Stimulated activated naive CD8-positive, alpha-beta T cell treated with anti-CD3 and anti-CD28 coated beads, Interleukin-15, Interleukin-2, amounts not matched to agents 100 U/mL and 50 U/mL, for 24 hours (primary cell): Measurements from ENCODE around the gene FRMD4B.

Experiments
- ATAC-seq: fragments of 150-1000 bp; cut with Tn5 transposase; one replicate; pipeline ENCODE4 v1.10.0; 2021
- DNase-seq: peaks from one replicate; pipeline ENCODE4 v3.0.0; 2021

FRMD4B gene

GRCh38 chr3:69385723-69386555 is at the start of gene FRMD4B:
TSS of gene FRMD4B (minus strand) at chr3:69386088. CDS start at chr3:69385989, 99 bp downstream.
- peak; percentile 55 for DNase-seq
- ATAC-seq, result peak; percentile 67

DNA sequence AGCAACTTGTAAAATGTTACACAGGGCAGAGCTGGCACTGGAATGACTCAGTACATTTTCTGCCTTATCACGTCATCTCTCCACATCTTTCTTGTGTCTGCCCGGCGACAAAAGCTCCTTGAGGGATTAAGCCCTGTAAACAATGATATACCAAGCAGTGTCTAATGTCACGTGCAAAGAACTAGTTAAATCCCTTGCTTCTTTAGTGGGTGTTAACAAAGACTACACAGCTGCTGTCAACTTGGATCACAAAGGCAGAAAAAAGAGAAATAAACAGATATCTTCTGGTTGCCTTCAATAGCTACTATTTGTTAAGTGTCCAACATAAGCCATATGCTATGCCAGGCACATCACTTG is 48.1 kb upstream of the FRMD4B start:
- peak; percentile 25 for ATAC-seq
- no peak for DNase-seq

DNA sequence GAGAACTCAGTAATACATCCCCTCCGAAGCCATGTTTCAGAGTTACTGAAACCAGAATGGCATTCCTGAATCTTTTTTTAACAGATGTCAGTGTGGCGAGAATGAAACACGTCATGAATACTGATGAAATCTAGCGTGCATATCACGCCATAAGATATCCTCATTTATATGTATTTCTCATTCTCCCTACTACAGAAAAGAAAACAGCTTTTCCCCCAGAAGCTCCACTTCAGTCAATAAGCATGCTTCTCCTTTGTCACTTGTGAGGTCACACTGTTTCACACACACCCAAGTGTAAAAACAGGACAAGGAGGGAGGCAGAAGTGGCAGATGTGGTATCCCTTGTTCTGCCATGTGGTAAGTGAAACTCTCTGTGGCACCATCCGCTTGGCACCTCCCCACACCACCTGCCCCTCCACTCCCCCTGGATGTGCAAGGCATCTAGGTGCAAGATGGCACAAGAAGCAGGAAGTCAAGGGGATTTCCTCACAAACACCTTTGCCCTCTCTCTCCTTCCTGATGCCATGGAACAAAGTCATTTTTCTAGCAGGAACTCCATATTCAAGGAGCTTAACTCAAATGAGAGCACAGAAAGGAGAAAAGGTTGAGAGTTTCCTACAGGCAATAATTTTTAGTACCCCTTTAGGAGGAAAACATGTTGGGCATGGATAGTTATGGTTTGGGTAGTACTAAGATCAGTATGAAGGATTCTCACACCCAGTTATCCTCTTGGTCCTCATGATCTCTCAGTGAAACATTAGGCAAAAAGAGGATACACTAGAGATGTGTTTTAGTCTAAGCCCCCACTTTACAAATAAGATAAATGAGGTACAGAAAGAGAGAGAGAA is 47.5 kb upstream of the FRMD4B start:
- DNase-seq (peak; percentile 15), ATAC-seq (no peak)

DNA sequence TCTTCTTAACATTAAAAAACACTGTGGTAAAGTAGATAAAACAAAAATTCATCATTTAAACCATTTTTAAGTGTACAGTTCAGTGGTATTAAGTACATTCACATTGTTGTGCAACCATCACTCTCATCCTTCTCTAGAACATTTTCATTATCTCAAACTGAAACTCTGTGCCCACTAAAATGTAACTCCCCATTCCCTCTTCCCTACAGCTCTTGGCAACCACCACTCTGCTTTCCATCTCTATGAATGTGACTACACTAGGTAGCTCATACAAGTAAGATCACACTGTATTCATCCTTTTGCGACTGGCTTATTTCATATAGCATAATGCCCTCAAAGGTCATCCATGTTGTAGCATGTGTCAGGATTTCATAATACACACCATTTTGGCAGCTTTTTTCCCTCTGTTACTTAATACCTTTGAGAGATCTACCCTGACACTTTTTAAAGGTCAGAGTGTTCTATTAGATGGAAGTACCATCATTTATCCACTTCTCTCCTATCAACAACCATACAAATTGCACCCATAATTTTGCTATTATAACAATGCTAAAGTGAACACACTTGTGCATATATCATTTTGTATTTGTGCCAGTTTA is 42.9 kb upstream of the FRMD4B start:
- peak; percentile 38 for ATAC-seq
- no peak for DNase-seq

DNA sequence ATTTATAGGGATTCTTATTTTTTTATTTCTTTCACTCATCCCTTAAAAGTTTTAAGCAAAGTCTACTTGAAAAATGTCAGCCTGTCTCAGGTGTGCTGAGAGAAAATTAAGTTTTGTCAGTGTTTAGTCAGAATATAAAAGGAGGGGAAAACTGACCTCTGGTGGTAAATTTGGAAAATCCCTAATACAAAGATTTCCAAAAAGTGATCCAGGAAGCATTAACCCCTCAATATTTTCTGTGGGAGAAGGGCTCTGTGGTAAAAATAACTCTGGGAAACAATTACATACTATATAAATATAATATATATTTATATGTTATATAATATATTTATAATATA is 41.0 kb upstream of the FRMD4B start:
- ATAC-seq (no peak), DNase-seq (no peak)

GRCh38 chr3:69426291-69426966 is 40.5 kb upstream of the FRMD4B start:
- ATAC-seq (no peak), DNase-seq (no peak)

DNA sequence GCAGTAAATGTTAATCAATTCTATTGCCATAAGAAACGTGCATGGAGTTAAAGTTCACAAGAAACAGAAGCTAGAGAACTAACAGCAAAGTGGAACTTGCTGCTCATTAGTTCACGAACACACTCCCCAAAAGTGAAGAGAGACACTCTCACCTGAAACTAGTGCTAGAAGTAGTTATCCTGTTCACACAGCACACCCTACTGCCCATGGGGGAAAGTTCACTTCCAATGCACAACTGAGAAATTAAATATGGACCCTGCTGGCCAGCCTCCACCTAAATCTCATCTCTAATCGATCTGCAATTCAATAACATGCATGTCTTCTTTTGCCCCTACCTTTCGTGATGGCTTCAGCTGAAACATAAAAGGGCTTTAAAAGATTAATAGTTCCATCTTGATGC is 39.4 kb upstream of the FRMD4B start:
- DNase-seq (peak; percentile 22), ATAC-seq (peak; percentile 71)

- DNase-seq (no peak), ATAC-seq (no peak)
These were observed 37.7 kb upstream of the FRMD4B start for GRCh38 chr3:69423463-69424155.

GRCh38 chr3:69422751-69423150 is 36.9 kb upstream of the FRMD4B start:
- ATAC-seq, result no peak
- no peak for DNase-seq

DNA sequence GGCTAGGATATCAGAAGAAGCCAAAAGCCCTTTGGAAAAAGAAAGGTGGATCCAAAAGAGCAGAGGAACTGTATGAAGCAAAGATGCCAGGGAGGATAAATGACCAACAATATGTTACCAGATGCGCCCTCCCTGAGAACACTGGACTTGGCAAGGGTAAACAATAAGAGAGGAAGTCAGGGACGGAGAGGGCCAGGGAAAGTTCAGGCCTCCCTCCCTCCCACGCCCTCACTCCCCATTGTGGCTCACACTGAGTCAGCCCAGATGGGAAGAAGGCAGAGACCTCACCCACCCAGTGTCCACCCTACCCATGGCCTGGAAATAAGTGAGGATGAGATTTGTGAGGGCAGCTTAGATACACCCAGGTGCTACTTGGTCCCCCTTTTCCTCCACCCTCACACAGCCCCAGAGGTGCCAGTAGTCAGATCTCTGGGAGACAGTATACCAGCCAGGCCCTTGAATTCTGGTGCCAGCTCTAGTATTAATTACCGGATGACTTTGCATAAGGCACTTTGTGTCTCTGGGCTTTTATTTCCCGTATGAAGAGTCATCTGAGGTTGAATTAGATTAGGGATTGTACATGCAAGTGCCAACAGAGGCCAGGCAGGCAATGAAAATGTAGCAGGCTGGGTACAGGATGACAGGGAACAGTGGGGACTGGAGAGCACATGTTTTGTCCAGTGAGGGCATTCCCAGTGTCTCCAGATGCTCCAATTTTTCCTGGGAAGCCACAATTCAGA is 35.1 kb upstream of the FRMD4B start:
- DNase-seq (no peak), ATAC-seq (no peak)

- ATAC-seq (no peak), DNase-seq (no peak)
These were observed 33.4 kb upstream of the FRMD4B start for GRCh38 chr3:69419276-69419675.

- ATAC-seq (no peak), DNase-seq (no peak)
These were observed 31.7 kb upstream of the FRMD4B start for GRCh38 chr3:69417541-69418078.

DNA sequence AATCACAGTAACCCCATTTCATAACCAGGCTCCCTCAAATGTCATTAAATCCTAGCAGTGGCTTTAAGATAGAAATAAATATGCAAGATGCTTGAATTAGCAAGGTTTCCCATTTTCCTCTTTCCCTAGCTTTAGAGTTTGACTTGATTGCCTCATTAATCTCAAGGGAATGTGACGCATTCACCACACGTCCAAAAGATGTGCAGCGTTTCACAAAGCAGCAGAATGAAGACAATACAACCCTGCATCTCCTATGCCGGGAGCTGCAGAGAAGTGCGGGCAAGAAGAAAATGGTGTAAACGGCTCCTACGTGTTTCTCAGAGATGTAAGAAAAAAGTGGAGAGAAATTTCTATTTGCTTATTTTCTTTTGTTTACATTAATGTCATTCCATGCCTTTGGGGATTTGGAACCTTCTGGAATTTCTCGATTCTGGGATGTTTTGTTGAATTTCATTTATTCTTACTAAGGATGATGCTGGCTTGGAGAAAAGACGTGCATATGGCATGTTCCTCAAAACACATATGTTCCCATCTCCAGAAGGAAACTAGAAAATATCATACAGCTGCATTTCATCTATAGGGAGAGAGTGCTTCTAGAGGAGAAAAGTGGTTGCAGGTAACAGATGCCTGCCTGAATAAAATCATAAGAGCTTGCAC is 27.8 kb upstream of the FRMD4B start:
- no peak for ATAC-seq
- DNase-seq, result no peak

DNA sequence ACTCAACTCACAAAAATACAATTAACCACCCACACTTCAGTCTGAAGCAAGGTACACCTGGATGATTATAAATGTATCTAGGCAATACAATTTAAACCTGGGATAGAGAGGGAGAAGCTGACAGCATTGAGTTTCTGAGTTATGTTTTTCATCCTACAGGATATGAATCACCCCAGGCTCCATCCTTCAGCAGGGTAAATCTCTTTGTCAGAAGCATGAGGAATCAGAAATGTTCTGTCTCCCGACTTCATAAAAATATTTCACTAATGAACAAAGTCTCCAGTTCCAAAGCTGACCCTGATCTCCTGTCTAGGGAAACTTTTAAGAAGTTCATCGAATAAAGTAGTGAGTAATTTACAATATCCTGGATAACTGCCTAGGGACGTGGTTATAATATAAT is 25.5 kb upstream of the FRMD4B start:
- DNase-seq (no peak), ATAC-seq (no peak)

DNA sequence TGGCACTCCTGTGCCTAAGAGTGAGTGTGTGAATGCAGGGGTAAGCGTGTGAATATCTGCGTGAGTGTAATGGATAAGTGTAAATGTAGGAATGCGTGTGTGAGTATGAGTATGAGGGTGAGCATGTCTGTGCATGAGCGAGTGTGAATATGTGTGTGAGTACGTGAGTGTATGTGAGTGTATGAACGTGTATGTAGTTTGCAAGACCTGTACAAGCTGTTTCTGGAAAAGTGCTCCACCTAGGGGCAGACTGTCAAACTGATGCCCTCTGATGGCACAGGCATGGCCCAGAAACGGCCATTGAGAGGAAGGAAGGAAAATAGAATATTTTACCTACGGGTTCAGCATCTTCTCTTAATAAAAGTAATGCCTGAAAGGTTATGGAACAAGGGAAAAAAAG is 24.4 kb upstream of the FRMD4B start:
- ATAC-seq, result peak; percentile 94
- DNase-seq, result peak; percentile 74

DNA sequence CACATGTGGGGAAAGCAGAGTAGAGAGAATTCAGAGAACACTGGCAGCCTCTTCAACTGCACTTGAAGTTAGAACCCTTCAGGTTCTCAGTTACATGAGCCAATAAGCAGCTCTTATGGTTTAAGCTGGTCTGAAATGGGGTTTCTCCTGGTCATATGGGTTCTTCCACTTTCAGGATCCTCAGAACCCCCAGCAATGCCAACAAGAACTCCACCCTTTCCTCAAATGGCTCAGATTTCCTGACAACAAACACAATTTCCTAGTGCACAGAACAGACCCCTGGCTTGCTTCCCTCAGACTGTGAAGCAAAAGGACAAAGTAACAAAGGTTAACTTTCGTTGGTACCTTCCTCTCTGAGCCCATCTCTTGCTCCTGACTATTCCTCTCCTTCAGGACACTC is 23.9 kb upstream of the FRMD4B start:
- no peak for ATAC-seq
- DNase-seq, result no peak

DNA sequence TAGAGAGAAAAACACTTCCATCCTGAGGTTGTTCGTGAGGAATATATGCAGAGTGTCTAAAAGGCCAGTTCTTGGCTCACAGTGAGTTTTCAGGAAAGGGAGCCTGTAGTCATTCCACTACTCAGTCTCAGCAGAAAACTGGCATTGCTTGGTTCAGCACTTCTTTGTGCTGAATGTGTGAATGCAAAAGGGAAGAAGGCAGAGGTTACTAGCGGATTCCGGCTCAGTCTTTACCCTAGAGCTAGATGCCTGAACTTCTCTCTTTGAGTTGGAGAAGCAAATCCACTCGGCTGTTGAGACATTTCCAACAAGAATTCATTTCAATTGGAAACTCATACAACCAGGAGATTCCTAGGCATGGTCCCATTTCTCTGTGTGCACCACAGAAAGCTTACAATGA is 23.1 kb upstream of the FRMD4B start:
- no peak for ATAC-seq
- DNase-seq, result no peak

- ATAC-seq, result no peak
These were observed 22.7 kb upstream of the FRMD4B start for GRCh38 chr3:69408542-69408941.

GRCh38 chr3:69407908-69408307 is 22.0 kb upstream of the FRMD4B start:
- no peak for DNase-seq
- no peak for ATAC-seq

More at GRCh38 chr3:69408542-69408941, 22.7 kb upstream of the FRMD4B start:
- no peak for DNase-seq

DNA sequence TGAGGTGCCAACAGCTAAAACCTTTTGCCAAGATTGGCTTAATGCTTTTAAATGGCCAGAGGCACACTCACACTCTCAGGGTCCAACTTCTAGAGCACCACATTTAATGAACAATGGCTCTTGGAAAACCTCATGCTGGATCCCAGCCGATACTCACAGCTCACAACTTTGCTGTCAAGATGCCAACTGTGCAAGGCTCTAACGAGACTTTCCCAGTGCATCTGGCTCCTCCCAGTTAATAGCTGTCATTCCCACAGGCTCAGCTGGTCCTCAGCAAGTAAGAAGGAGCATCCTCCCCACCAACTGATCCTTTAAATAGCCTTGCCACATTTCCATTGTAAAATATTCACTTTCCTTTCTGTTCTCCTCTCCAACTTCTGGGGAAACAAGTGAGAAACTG is 20.3 kb upstream of the FRMD4B start:
- ATAC-seq, result no peak
- DNase-seq, result no peak
